ENCODE measurements around the gene SPRY4. TPM values are rescaled to one million over a fixed set of nuclear protein-coding genes. Genes with fewer than 3 reads are reported as not detected.

The SPRY4 gene
- total RNA-seq, 1 experiment from 2014 or later, result 140 TPM

DNA sequence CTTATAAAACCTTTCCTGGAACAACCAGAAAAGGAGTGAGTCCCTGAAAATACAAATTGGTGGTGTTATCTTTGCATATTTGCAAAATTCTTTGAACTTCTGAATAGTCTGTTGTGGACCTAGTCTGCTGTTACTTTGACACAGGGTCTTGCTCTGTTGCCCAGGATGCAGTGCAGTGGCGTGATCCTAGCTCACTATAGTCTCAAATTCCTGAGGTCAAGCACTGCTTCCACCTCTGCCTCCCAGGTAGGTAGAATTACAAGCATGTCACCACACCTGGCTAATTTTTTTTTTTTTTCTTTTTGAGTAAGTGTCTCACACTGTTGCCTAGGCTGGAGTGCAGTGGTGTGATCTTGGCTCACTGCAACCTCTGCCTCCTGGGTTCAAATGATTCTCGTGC lies 43.7 kb upstream of the SPRY4 start (continued):
- TF ChIP-seq, protein P1, sequence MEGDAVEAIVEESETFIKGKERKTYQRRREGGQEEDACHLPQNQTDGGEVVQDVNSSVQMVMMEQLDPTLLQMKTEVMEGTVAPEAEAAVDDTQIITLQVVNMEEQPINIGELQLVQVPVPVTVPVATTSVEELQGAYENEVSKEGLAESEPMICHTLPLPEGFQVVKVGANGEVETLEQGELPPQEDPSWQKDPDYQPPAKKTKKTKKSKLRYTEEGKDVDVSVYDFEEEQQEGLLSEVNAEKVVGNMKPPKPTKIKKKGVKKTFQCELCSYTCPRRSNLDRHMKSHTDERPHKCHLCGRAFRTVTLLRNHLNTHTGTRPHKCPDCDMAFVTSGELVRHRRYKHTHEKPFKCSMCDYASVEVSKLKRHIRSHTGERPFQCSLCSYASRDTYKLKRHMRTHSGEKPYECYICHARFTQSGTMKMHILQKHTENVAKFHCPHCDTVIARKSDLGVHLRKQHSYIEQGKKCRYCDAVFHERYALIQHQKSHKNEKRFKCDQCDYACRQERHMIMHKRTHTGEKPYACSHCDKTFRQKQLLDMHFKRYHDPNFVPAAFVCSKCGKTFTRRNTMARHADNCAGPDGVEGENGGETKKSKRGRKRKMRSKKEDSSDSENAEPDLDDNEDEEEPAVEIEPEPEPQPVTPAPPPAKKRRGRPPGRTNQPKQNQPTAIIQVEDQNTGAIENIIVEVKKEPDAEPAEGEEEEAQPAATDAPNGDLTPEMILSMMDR (IDR thresholded peaks at IDR 0.05), result no peak

GRCh38 chr5:142366007-142366406 lies 41.2 kb upstream of the SPRY4 start:
- POLR2A ChIA-PET, result interaction anchor here (0.6 to 0.8 kb wide), 2 partner anchors 219 to 1022 kb away, joined by 3 to 7 read pairs; partner anchors contain the start of gene PCDHGA3

More at GRCh38 chr5:142366007-142366406, 41.2 kb upstream of the SPRY4 start:
- no peak for ATAC-seq
- no peak for TF ChIP-seq ZBTB43 (CRISPR knock-in tag; IDR thresholded peaks at IDR 0.05)
- no peak for TF ChIP-seq GABPB1 (CRISPR knock-in tag; IDR thresholded peaks at IDR 0.05)
- no peak for TF ChIP-seq NFYB (CRISPR knock-in tag; conservative IDR thresholded peaks at IDR 0.05; ENCODE audit: low read depth)
- TF ChIP-seq, protein P2, sequence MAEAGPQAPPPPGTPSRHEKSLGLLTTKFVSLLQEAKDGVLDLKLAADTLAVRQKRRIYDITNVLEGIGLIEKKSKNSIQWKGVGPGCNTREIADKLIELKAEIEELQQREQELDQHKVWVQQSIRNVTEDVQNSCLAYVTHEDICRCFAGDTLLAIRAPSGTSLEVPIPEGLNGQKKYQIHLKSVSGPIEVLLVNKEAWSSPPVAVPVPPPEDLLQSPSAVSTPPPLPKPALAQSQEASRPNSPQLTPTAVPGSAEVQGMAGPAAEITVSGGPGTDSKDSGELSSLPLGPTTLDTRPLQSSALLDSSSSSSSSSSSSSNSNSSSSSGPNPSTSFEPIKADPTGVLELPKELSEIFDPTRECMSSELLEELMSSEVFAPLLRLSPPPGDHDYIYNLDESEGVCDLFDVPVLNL (CRISPR knock-in tag; IDR thresholded peaks at IDR 0.05; ENCODE audit: borderline replicate concordance, low read depth), result no peak
- TF ChIP-seq, protein P3, sequence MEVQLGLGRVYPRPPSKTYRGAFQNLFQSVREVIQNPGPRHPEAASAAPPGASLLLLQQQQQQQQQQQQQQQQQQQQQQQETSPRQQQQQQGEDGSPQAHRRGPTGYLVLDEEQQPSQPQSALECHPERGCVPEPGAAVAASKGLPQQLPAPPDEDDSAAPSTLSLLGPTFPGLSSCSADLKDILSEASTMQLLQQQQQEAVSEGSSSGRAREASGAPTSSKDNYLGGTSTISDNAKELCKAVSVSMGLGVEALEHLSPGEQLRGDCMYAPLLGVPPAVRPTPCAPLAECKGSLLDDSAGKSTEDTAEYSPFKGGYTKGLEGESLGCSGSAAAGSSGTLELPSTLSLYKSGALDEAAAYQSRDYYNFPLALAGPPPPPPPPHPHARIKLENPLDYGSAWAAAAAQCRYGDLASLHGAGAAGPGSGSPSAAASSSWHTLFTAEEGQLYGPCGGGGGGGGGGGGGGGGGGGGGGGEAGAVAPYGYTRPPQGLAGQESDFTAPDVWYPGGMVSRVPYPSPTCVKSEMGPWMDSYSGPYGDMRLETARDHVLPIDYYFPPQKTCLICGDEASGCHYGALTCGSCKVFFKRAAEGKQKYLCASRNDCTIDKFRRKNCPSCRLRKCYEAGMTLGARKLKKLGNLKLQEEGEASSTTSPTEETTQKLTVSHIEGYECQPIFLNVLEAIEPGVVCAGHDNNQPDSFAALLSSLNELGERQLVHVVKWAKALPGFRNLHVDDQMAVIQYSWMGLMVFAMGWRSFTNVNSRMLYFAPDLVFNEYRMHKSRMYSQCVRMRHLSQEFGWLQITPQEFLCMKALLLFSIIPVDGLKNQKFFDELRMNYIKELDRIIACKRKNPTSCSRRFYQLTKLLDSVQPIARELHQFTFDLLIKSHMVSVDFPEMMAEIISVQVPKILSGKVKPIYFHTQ (CRISPR knock-in tag; IDR thresholded peaks at IDR 0.05), result no peak
- no peak for TF ChIP-seq HMGXB4 (CRISPR knock-in tag; IDR thresholded peaks at IDR 0.05)
- TF ChIP-seq ESRRA (CRISPR knock-in tag; IDR thresholded peaks at IDR 0.05; ENCODE audit: borderline replicate concordance), result no peak
- TF ChIP-seq, protein P4, sequence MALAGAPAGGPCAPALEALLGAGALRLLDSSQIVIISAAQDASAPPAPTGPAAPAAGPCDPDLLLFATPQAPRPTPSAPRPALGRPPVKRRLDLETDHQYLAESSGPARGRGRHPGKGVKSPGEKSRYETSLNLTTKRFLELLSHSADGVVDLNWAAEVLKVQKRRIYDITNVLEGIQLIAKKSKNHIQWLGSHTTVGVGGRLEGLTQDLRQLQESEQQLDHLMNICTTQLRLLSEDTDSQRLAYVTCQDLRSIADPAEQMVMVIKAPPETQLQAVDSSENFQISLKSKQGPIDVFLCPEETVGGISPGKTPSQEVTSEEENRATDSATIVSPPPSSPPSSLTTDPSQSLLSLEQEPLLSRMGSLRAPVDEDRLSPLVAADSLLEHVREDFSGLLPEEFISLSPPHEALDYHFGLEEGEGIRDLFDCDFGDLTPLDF (CRISPR knock-in tag; IDR thresholded peaks at IDR 0.05), result no peak
- no peak for TF ChIP-seq MXD4 (CRISPR knock-in tag; IDR thresholded peaks at IDR 0.05; ENCODE audit: borderline replicate concordance)
- no peak for TF ChIP-seq ZNF138 (CRISPR knock-in tag; conservative IDR thresholded peaks at IDR 0.05)
- TF ChIP-seq, protein P5, sequence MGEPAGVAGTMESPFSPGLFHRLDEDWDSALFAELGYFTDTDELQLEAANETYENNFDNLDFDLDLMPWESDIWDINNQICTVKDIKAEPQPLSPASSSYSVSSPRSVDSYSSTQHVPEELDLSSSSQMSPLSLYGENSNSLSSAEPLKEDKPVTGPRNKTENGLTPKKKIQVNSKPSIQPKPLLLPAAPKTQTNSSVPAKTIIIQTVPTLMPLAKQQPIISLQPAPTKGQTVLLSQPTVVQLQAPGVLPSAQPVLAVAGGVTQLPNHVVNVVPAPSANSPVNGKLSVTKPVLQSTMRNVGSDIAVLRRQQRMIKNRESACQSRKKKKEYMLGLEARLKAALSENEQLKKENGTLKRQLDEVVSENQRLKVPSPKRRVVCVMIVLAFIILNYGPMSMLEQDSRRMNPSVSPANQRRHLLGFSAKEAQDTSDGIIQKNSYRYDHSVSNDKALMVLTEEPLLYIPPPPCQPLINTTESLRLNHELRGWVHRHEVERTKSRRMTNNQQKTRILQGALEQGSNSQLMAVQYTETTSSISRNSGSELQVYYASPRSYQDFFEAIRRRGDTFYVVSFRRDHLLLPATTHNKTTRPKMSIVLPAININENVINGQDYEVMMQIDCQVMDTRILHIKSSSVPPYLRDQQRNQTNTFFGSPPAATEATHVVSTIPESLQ (CRISPR knock-in tag; IDR thresholded peaks at IDR 0.05), result no peak
- Mint-ChIP-seq H3K27me3 (ENCODE audit: low read depth) (no peaks in the 10 kb centered on the region; the same call in 1 of the 2 replicates), H3K36me3 (0 out of 2 replicates have a peak, but pooled peaks cover 3% of the 10 kb centered on the region), H3K4me1 (peaks cover 53% of the 10 kb centered on the region), H3K9me3 (no peaks in the 10 kb centered on the region), H3K27ac (peak overlapping the region; percentile 58), H3K4me3 (no peak overlapping the region)
- CTCF ChIA-PET, result no interaction called here
- no peak for DNase-seq (ENCODE audit: low spot score)

Measured in WTC11 (cell line).